CD4-positive, alpha-beta T cell treated with Interleukin-17A for 4 hours (primary cell): Measurements from ENCODE around the gene EXOSC5.
"Not testable (repeated sequence)": the region's sequence is repeated elsewhere in the genome, so short reads cannot be mapped to it uniquely, and the experiment has no call there.

Experiments used
- DNase-seq: peaks from one replicate; pipeline ENCODE4 v3.0.0-alpha.2; 2020; ENCODE audit warnings: mixed read lengths

Gene EXOSC5

GRCh38 chr19:41426116-41426841, 29.1 kb upstream of the EXOSC5 start:
- DNase-seq: no peak

GRCh38 chr19:41425174-41426115, 28.3 kb upstream of the EXOSC5 start:
- DNase-seq: no peak

- no peak for DNase-seq
These were observed 27.4 kb upstream of the EXOSC5 start for GRCh38 chr19:41424335-41425173.

GRCh38 chr19:41422955-41423354, 25.8 kb upstream of the EXOSC5 start:
- DNase-seq: no peak

GRCh38 chr19:41422456-41422855, 25.3 kb upstream of the EXOSC5 start:
- no peak for DNase-seq

- DNase-seq: no peak
These were observed 24.8 kb upstream of the EXOSC5 start for GRCh38 chr19:41421973-41422372.

GRCh38 chr19:41421314-41421713, 24.2 kb upstream of the EXOSC5 start:
- no peak for DNase-seq

- no peak for DNase-seq
These were observed 23.1 kb upstream of the EXOSC5 start for GRCh38 chr19:41420101-41420880.

- no peak for DNase-seq
These were observed 19.1 kb upstream of the EXOSC5 start for GRCh38 chr19:41416194-41416674.

GRCh38 chr19:41415154-41415571, 18.0 kb upstream of the EXOSC5 start:
- DNase-seq: no peak

- DNase-seq: no peak
These were observed 17.3 kb upstream of the EXOSC5 start for GRCh38 chr19:41414461-41414860.

GRCh38 chr19:41413947-41414346, 16.8 kb upstream of the EXOSC5 start:
- no peak for DNase-seq

- no peak for DNase-seq
These were observed 15.8 kb upstream of the EXOSC5 start for GRCh38 chr19:41412953-41413352.

- DNase-seq: no peak
These were observed 14.8 kb upstream of the EXOSC5 start for GRCh38 chr19:41411968-41412265.

- DNase-seq: no peak
These were observed 14.2 kb upstream of the EXOSC5 start for GRCh38 chr19:41411100-41411967.

- no peak for DNase-seq
These were observed 13.3 kb upstream of the EXOSC5 start for GRCh38 chr19:41410336-41411054.

GRCh38 chr19:41409288-41409687, 12.1 kb upstream of the EXOSC5 start:
- DNase-seq: no peak

GRCh38 chr19:41408846-41409245, 11.7 kb upstream of the EXOSC5 start:
- DNase-seq: not testable (repeated sequence)

GRCh38 chr19:41408256-41408655, 11.1 kb upstream of the EXOSC5 start:
- no peak for DNase-seq

- DNase-seq: no peak
These were observed 10.1 kb upstream of the EXOSC5 start for GRCh38 chr19:41407271-41407670.

GRCh38 chr19:41405776-41406175, 8.6 kb upstream of the EXOSC5 start:
- no peak for DNase-seq
